AG09309 (cell line): ENCODE data around the gene GCNT4.

Experiments used
- DNase-seq: peaks from one replicate; pipeline ENCODE4 v3.0.0-alpha.2; 2010; ENCODE audit warnings: low read depth
- H3K4me3 ChIP-seq: 2 replicates; pipeline ENCODE4 v1.5.1; 2011; ENCODE audit warnings: mild to moderate bottlenecking, low read depth, low read length, moderate library complexity; ENCODE audit not compliant: control insufficient read depth
- CTCF ChIP-seq: IDR thresholded peaks from 2 replicates; pipeline ENCODE4 v1.5.1; 2011; ENCODE audit warnings: mild to moderate bottlenecking, low read depth, low read length, inconsistent platforms; ENCODE audit not compliant: insufficient read depth, control insufficient read depth; ENCODE audit errors: missing control alignments

The GCNT4 gene

DNA sequence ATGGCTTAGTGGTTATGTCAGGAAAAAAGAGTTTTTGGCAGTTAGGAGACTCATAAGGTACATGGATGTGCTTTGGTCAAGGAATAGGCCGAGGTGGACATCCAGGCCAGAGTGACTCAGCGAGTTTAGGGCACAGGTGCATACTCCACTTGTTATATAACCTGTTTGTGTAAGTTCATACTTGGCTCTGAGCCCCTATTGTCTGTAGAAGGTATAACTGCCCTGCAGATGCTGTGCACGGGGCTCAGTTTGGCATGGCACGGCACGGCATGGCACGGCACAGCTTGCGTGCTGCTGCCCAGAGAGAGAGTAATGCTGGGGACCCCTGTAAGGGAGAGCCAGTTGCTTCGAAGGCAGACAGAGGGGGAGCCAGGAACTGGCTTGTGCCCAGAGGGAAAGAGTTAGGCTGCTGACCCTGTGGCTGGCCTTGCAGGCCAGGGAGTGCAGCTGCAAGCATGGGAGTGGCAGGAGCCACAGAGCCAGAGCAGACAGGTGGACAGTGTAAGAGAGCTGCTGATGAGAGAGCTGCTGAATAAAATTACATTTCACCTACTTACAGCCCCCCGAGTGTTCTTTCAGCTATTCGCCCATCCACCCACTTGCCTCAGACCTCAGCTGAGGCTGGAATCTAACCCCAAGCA is 32.2 kb downstream of the GCNT4 start:
- TF ChIP-seq CTCF, result no peak
- no peak overlapping the region for H3K4me3 ChIP-seq
- no peak for DNase-seq

DNA sequence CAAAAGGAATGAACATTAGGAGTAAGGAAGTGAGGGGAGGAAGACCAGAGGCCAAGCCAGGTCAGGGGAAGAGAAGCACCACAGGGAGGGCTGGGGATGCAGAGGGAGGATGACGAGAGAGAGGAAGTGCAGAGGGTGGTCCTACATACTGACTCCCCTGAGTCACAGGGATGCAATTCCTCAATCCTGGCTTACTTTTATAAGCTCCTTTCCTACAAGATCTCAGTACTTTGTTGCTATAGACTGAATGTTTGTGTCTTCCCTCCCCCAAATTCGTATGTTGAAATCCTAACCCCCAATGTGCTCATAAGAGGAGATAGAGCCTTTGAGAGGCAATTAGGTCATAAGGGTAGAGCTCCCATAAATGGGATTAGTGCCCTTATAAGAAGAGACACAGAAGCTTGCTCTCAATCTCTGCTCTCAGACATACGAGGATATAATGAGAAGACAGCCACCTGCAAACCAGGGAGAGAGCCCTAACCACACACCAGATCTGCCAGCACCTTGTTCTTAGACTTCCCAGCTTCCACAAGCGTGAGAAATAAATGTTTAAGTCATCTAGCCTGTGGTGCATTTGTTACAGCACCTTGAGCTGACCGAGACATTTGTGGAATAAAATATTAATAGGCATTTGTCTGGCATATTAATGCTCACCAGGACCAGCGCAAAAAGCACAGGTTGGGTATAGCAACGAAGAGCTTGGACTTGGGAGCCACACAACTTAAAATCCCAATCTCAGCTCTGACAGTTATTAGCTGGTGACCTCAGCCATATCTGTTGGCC is 33.4 kb downstream of the GCNT4 start:
- no peak for TF ChIP-seq CTCF
- H3K4me3 ChIP-seq, result no peak overlapping the region
- no peak for DNase-seq

DNA sequence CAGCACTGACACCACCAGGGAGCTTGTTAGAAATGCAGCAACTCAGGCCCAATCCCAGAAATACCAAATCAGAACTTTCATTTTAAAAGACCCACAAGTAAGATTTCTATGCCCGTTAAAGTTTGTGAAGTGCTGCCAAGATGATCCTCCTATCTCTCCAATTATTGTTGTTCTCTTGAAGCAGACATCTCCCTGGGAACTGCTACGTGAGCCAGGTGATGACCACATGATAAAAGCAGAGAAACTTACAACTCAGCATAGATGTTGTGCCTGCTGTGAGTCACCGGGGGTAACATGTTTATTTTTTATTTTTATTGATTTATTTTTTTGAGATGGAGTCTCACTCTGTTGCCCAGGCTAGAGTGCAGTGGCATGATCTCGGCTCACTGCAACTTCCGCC is 34.4 kb downstream of the GCNT4 start:
- no peak overlapping the region for H3K4me3 ChIP-seq
- no peak for TF ChIP-seq CTCF
- DNase-seq, result no peak

GRCh38 chr5:75016896-75017295 is 35.5 kb downstream of the GCNT4 start:
- H3K4me3 ChIP-seq, result no peak overlapping the region
- peak; percentile 14 for DNase-seq
- no peak for TF ChIP-seq CTCF

DNA sequence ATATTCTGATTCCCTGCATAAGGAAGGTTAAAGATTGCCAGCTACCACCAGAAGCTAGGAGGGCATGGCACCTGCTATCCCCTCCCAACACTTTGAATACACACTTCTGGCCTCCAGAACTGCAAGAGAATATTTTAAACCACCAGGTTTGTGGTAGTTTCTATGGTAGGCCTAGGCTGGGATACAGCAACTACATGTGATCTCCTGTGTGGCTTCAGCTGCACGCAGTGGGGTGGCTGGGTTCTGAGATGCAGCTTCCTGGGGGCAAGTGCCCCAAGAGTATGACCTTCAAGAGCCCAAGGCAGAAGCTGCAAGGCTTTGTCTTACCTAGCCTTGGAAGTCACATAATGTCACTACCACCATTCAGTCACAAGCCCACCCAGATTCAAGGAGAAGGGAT is 39.6 kb downstream of the GCNT4 start:
- H3K4me3 ChIP-seq, result no peak overlapping the region
- TF ChIP-seq CTCF, result no peak
- no peak for DNase-seq

DNA sequence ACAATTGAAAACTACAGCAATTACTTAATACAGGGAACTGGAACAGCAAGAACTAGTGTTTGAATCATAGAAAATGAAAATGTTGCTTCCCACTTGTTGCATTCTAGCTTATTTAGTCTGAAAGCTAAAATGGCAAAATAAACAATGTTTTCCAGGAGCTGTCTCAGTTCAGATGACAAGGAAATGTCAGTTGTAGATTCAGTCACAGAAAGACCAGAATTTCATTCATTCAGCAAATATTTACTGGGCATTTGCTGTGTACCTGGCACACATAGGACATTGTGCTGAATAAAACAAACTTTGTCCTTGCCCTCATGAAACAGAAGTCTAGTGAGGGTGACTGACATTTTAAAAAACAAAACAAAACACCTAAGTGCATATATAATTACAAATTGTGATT is 41.5 kb downstream of the GCNT4 start:
- no peak for DNase-seq
- no peak overlapping the region for H3K4me3 ChIP-seq
- TF ChIP-seq CTCF, result no peak
